Vagina (tissue), 2 donors: ENCODE measurements around the gene DTD1.

ENCODE experiments used
- CTCF ChIP-seq, 3 experiments: fragments of 450-650 bp in 2 of 3; fragments of 200-600 bp in 1 of 3; sonication (generic) in 1 of 3; IDR thresholded peaks; one replicate each; pipeline ENCODE4 v1.5.1; 2017 to 2019; ENCODE audit warnings: antibody characterized with exemption in 3 of 3, mild to moderate bottlenecking in 2 of 3, moderate library complexity in 2 of 3
- POLR2A ChIP-seq, 2 donors: fragments of 450-650 bp; IDR thresholded peaks; one replicate each; pipeline ENCODE4 v1.6.1; 2017; ENCODE audit warnings: antibody characterized with exemption in 2 of 2, mild to moderate bottlenecking in 2 of 2, moderate library complexity in 2 of 2
- POLR2AphosphoS5 ChIP-seq, 2 donors: sonication (generic); formaldehyde crosslinking; IDR thresholded peaks; one replicate each; pipeline ENCODE4 v1.9.0; 2017; ENCODE audit warnings: antibody characterized with exemption in 2 of 2, mild to moderate bottlenecking in 2 of 2, low read depth in 1 of 2; ENCODE audit not compliant: insufficient read depth in 1 of 2

GRCh38 chr20:18738055-18738454, 150.2 kb downstream of the DTD1 start:
- no peak for TF ChIP-seq CTCF (IDR thresholded peaks at IDR 0.05)
- no peak for TF ChIP-seq POLR2A (IDR thresholded peaks at IDR 0.05)
- TF ChIP-seq POLR2AphosphoS5 (IDR thresholded peaks at IDR 0.05; ENCODE audit: insufficient read depth in 1 of 2, low read depth in 1 of 2): no peak
